Measurements from ENCODE around the gene CORO1A.
"Not testable (repeated sequence)": the region's sequence is repeated elsewhere in the genome, so short reads cannot be mapped to it uniquely, and the experiment has no call there.

CORO1A gene

GRCh38 chr16:30217082-30217481 lies 33.7 kb downstream of the CORO1A start:
- in situ Hi-C loops (cut with MboI; ENCODE audit: low sequenced_read_pairs, unreplicated experiment); DNase-seq (ENCODE audit: low spot score): not testable (repeated sequence)

All from GM13976 (cell line).